Activated naive CD8-positive, alpha-beta T cell treated with anti-CD3 and anti-CD28 coated beads, Interleukin-2, amount 10 ng/mL, durations not matched to agents 7 days and 5 days (primary cell): Measurements from ENCODE around the gene RIN2. TPM values are rescaled to one million over a fixed set of nuclear protein-coding genes. Genes with fewer than 3 reads are reported as not detected.

Source experiments
- ATAC-seq: fragments of 150-1000 bp; cut with Tn5 transposase; one replicate; pipeline ENCODE4 v1.10.0; 2021; ENCODE audit warnings: low read depth, moderate library complexity
- POLR2A ChIA-PET: fragments of 350-600 bp; sonication (Branson Sonifier 250); formaldehyde crosslinking; loops from one replicate; lab custom pipeline; 2021; ENCODE audit warnings: antibody characterized with exemption; lab: Charles Lee
- DNase-seq: peaks from one replicate; pipeline ENCODE4 v3.0.0; 2021
- H3K27ac Mint-ChIP-seq: one replicate; pipeline ENCODE4 v1.8.0; 2022; ENCODE audit warnings: mild to moderate bottlenecking, mixed read lengths
- H3K27me3 Mint-ChIP-seq: one replicate; pipeline ENCODE4 v1.8.0; 2022; ENCODE audit warnings: mild to moderate bottlenecking, moderate library complexity, mixed read lengths
- H3K36me3 Mint-ChIP-seq: one replicate; pipeline ENCODE4 v1.8.0; 2021; ENCODE audit warnings: mild to moderate bottlenecking, mixed read lengths
- H3K4me1 Mint-ChIP-seq: one replicate; pipeline ENCODE4 v1.8.0; 2021; ENCODE audit warnings: mixed read lengths
- H3K4me3 Mint-ChIP-seq: one replicate; pipeline ENCODE4 v1.8.0; 2022; ENCODE audit warnings: mild to moderate bottlenecking, moderate library complexity, mixed read lengths
- H3K9me3 Mint-ChIP-seq: one replicate; pipeline ENCODE4 v1.8.0; 2021; ENCODE audit warnings: mixed read lengths
- total RNA-seq, 2 experiments: library from RNA; stranded (reverse); gene quantifications; one replicate each; pipeline ENCODE4 v1.2.3, GENCODE V29; 2021

The RIN2 gene
- total RNA-seq, 2 experiments from 2014 or later: 0.25 to 0.43 TPM

DNA sequence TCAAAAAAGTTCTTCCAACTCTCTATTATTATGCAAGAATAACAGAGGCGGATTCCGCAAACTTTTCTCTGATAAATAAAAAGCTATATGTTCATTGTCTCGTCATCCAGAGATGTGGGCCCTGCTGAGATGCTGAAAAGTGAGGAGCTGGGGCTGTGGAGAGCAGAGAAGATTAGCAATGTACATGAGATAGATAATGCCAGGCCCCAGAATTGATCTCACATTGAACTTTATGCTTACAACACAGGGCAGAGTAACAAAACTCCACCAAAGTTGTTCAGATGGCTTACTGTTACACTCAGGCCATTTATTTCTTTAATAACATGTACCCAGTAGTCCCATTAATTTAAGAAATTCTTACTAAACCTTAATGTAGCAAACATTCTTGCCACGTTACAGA lies 32.7 kb upstream of the RIN2 start:
- Mint-ChIP-seq H3K4me3 (no peak overlapping the region), H3K4me1 (no peaks in the 10 kb centered on the region), H3K36me3 (no peaks in the 10 kb centered on the region), H3K9me3 (no peaks in the 10 kb centered on the region), H3K27ac (no peak overlapping the region), H3K27me3 (peaks cover 2% of the 10 kb centered on the region)
- no peak for ATAC-seq
- DNase-seq: no peak
- POLR2A ChIA-PET: no interaction called here

DNA sequence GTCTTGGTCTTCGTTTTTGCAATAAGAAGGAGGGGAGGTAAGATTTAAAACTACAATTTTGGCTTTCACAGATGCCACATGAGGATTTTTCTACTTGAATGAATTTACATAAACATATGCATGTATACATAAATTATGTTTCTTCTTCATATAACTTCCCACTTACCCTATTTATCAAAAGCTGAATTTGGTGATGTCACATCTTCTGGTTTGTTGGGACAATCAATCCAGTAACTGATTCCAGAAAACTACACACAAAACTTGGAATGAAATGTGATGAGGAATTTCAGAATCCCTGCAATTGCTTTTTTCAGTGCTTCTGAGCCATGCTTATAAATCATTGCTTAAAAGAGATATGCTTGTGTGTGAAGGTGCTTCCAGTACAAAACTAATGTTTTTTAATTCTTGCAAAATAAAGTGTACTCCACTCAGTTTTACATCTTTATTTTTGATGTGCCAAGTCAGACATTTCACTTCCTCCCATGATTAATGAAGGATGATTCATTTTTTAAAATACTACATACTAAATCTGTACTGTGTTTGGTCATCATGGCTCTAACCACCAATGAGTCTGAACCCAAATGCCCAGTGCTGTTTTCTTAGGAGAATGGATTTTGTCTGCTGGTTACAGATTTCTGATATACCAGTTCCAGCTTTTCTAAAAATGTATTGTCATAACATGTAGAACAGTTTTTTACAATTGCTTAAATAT lies 32.1 kb upstream of the RIN2 start:
- POLR2A ChIA-PET: no interaction called here
- Mint-ChIP-seq H3K27ac (no peak overlapping the region), H3K36me3 (no peaks in the 10 kb centered on the region), H3K4me1 (no peaks in the 10 kb centered on the region), H3K9me3 (no peaks in the 10 kb centered on the region), H3K27me3 (peaks cover 2% of the 10 kb centered on the region), H3K4me3 (no peak overlapping the region)
- DNase-seq: no peak
- no peak for ATAC-seq

DNA sequence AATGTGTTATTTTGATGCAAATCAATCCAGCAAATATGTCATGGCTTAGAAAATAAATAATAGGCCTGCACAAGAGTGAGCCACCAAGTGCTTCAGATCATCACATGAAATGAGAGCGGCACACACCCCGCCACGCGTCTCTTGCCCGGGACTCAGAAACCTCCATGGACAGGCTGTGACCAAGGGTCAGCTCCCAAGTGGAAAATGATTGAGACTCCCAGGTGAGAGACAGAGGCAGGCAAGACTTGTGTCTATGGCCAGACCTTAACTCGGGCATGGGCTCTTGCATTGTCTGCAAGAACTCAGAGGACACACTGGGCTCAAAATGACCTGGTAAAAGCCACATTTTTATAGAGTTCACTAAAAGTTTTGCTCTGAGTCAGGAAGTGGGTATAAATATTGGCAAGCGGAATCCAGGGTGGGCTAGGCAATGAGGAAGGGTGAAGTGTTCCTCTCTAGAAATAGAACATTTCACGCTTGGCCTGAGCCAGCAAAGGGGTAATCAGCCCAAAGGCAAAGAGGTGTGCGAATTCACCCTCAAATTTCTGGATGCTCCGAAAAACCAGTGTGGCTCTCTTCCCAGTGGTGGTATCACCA lies 30.7 kb upstream of the RIN2 start:
- Mint-ChIP-seq H3K27ac (no peak overlapping the region), H3K4me3 (no peak overlapping the region), H3K27me3 (peaks cover 2% of the 10 kb centered on the region), H3K36me3 (no peaks in the 10 kb centered on the region), H3K4me1 (no peaks in the 10 kb centered on the region), H3K9me3 (no peaks in the 10 kb centered on the region)
- DNase-seq (no peak), ATAC-seq (no peak)
- POLR2A ChIA-PET: no interaction called here

DNA sequence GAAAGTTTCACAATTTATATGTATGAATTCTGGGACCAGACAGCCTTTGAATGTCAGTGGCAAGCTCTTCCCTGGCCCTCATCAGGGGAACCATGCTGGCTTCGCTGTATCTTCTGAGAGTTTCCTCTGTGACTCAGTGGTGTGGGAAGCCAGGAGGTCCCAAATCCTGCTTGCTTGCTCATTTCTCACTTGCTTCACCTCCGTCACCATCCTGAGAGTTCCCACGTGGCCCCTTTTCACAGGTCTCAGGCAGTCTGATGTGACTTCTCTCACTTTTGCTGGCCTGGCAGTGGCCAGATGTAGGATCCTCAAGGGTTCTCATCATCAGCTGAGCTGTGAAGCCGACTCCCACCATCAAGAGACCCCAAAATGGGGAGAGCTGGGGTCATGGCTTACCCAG lies 28.4 kb upstream of the RIN2 start:
- no peak overlapping the region for H3K27ac Mint-ChIP-seq
- DNase-seq (no peak), ATAC-seq (no peak)
- peaks cover 2% of the 10 kb centered on the region for H3K27me3 Mint-ChIP-seq
- no peaks in the 10 kb centered on the region for H3K36me3 Mint-ChIP-seq
- no peak overlapping the region for H3K4me3 Mint-ChIP-seq
- no peaks in the 10 kb centered on the region for H3K4me1 Mint-ChIP-seq
- H3K9me3 Mint-ChIP-seq: no peaks in the 10 kb centered on the region
- POLR2A ChIA-PET: no interaction called here

GRCh38 chr20:19730706-19731105 lies 27.4 kb upstream of the RIN2 start:
- DNase-seq (no peak), ATAC-seq (no peak)
- H3K27ac Mint-ChIP-seq: no peak overlapping the region
- no peaks in the 10 kb centered on the region for H3K27me3 Mint-ChIP-seq
- POLR2A ChIA-PET: no interaction called here
- no peaks in the 10 kb centered on the region for H3K36me3 Mint-ChIP-seq
- no peak overlapping the region for H3K4me3 Mint-ChIP-seq
- H3K4me1 Mint-ChIP-seq: no peaks in the 10 kb centered on the region
- no peaks in the 10 kb centered on the region for H3K9me3 Mint-ChIP-seq

DNA sequence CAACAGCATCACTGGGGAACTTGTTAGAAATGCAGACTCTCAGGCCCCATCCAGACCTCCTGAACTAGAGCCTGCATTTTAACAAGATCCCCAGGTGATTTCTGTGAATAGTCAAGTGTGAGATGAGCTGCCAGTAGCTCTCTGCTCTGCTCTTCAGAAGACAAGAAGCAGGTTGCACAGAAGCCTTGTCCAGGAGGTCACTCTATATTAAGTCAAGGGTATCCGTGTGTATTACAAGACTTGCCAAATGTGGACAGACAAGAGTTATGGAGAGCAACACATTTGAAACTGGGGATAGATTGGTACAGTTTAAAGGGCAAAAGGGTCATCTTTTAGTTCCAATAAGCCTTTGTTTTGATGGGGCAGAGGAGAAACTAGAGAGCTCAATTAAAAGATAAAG lies 23.2 kb upstream of the RIN2 start:
- Mint-ChIP-seq H3K36me3 (no peaks in the 10 kb centered on the region), H3K4me1 (no peaks in the 10 kb centered on the region), H3K27me3 (no peaks in the 10 kb centered on the region), H3K27ac (no peak overlapping the region), H3K4me3 (no peak overlapping the region), H3K9me3 (no peaks in the 10 kb centered on the region)
- POLR2A ChIA-PET: no interaction called here
- no peak for ATAC-seq
- no peak for DNase-seq

- ATAC-seq (no peak), DNase-seq (no peak)
- no peaks in the 10 kb centered on the region for H3K27me3 Mint-ChIP-seq
- POLR2A ChIA-PET: no interaction called here
- H3K4me3 Mint-ChIP-seq: no peak overlapping the region
- no peaks in the 10 kb centered on the region for H3K9me3 Mint-ChIP-seq
- H3K4me1 Mint-ChIP-seq: no peaks in the 10 kb centered on the region
- no peak overlapping the region for H3K27ac Mint-ChIP-seq
- H3K36me3 Mint-ChIP-seq: no peaks in the 10 kb centered on the region
Measured at GRCh38 chr20:19735446-19735845, 22.6 kb upstream of the RIN2 start.

- Mint-ChIP-seq H3K9me3 (no peaks in the 10 kb centered on the region), H3K4me1 (no peaks in the 10 kb centered on the region), H3K4me3 (no peak overlapping the region), H3K27ac (no peak overlapping the region), H3K27me3 (no peaks in the 10 kb centered on the region), H3K36me3 (no peaks in the 10 kb centered on the region)
- ATAC-seq: no peak
- POLR2A ChIA-PET: no interaction called here
- no peak for DNase-seq
Measured at GRCh38 chr20:19737025-19737424, 21.0 kb upstream of the RIN2 start.

GRCh38 chr20:19738951-19739350 lies 19.1 kb upstream of the RIN2 start:
- H3K4me1 Mint-ChIP-seq: no peaks in the 10 kb centered on the region
- POLR2A ChIA-PET: no interaction called here
- no peaks in the 10 kb centered on the region for H3K9me3 Mint-ChIP-seq
- no peaks in the 10 kb centered on the region for H3K36me3 Mint-ChIP-seq
- no peak overlapping the region for H3K27ac Mint-ChIP-seq
- DNase-seq (no peak), ATAC-seq (no peak)
- H3K27me3 Mint-ChIP-seq: no peaks in the 10 kb centered on the region
- H3K4me3 Mint-ChIP-seq: no peak overlapping the region

DNA sequence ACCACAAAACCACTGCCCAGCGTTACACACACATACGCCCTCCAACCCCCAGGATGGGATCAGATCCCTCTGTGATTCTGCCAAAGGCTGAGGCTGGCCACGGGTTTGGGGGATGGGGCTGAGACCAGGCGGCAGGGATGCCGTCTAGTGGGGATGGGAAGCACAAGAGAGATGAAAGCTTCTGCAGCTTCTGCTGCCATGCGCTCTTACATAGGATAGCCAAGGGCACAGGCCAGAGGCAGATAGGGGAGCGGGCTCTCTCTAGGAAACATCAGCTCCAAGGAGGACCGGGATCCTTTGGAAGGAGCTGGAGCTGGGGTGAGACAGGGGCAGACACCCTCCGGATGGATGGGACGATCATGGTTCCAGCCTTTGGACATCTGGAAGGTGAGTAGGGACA lies 18.7 kb upstream of the RIN2 start:
- Mint-ChIP-seq H3K4me3 (no peak overlapping the region), H3K36me3 (no peaks in the 10 kb centered on the region), H3K4me1 (no peaks in the 10 kb centered on the region), H3K27me3 (no peaks in the 10 kb centered on the region), H3K27ac (no peak overlapping the region), H3K9me3 (no peaks in the 10 kb centered on the region)
- no peak for DNase-seq
- ATAC-seq: no peak
- POLR2A ChIA-PET: no interaction called here

DNA sequence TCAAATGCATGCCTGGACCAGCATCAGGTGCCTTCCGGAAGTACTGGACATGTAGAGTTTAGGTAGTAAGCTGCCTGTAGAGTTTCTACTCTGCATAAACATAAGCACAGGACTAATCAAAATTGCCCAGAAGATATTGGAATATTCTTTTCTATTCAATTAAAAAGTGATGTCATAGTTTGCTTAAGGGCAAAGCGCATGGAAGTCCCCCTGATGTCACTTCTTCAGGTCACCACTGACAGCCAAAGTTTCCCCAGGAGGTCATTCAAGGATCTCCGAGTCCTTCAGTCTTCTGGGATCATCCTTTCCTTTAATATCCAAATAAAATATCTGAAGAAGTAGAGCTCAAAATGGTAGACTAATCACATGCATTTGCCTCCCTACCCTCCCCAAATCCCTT lies 17.5 kb upstream of the RIN2 start:
- peaks cover 1% of the 10 kb centered on the region for H3K9me3 Mint-ChIP-seq
- H3K27ac Mint-ChIP-seq: no peak overlapping the region
- DNase-seq (no peak), ATAC-seq (no peak)
- H3K4me3 Mint-ChIP-seq: no peak overlapping the region
- no peaks in the 10 kb centered on the region for H3K27me3 Mint-ChIP-seq
- no peaks in the 10 kb centered on the region for H3K4me1 Mint-ChIP-seq
- no peaks in the 10 kb centered on the region for H3K36me3 Mint-ChIP-seq
- POLR2A ChIA-PET: no interaction called here

- POLR2A ChIA-PET: no interaction called here
- Mint-ChIP-seq H3K9me3 (peaks cover 2% of the 10 kb centered on the region), H3K27ac (no peak overlapping the region), H3K4me3 (no peak overlapping the region), H3K36me3 (no peaks in the 10 kb centered on the region), H3K27me3 (peaks cover 3% of the 10 kb centered on the region), H3K4me1 (no peaks in the 10 kb centered on the region)
- ATAC-seq: no peak
- DNase-seq: no peak
Measured at GRCh38 chr20:19741924-19742323, 16.1 kb upstream of the RIN2 start.

DNA sequence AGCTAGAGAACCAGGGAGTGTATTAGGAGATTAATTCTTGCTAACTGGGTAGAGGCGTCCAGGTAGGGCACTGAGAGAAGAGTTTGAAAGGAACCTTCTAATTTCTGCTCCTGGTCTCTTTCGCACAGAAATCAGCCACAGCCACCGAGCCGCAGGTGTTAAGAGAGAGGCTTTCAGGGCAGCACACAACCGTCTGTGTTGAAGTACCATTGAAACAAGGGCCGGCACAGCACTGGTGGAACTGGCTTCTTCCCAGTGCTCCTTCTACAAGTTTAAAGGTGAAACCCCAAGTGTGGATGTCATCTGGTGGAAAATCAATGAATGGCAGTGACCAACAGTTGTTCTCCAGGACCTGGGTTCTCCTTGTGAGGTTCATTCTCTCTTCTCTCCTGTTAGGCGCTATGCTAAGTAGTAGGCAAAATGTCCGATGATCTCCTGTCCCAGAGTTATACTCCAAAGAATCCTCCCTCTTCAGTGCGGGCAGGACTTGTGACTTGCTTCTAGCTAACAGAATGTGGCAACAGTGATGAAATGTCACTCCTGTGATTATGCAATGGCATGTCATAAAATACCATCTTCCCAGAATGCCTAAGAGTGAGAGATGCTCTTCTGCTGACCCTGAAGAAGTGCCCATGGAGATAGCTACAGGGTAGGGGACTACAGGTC lies 15.0 kb upstream of the RIN2 start:
- no peaks in the 10 kb centered on the region for H3K4me1 Mint-ChIP-seq
- H3K9me3 Mint-ChIP-seq: peaks cover 2% of the 10 kb centered on the region
- no peak overlapping the region for H3K4me3 Mint-ChIP-seq
- DNase-seq (no peak), ATAC-seq (no peak)
- H3K36me3 Mint-ChIP-seq: no peaks in the 10 kb centered on the region
- POLR2A ChIA-PET: no interaction called here
- H3K27me3 Mint-ChIP-seq: peaks cover 3% of the 10 kb centered on the region
- no peak overlapping the region for H3K27ac Mint-ChIP-seq

DNA sequence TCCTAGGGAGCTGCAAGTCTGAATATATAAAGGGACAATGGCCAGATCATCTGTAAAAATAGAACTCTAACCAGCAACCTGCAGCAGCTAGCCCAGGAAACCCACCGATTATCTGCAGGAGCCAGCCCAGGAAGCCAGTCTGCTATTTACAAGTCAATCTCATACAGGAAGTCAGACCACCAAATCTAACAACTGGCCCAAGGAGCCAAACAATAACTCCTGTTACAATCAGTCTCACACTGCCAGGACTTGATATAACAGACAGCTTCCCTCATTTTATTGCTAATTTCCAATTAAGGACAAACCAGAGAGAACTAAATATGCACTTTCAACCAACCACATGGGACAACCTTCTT lies 14.4 kb upstream of the RIN2 start:
- Mint-ChIP-seq H3K27ac (no peak overlapping the region), H3K9me3 (peaks cover 2% of the 10 kb centered on the region), H3K27me3 (peaks cover 3% of the 10 kb centered on the region), H3K4me1 (no peaks in the 10 kb centered on the region), H3K36me3 (no peaks in the 10 kb centered on the region), H3K4me3 (no peak overlapping the region)
- DNase-seq: no peak
- ATAC-seq: no peak
- POLR2A ChIA-PET: no interaction called here
